HepG2 (cell line): Measurements from ENCODE around the gene ZBTB7B. TPM values are rescaled to one million over a fixed set of nuclear protein-coding genes. Genes with fewer than 3 reads are reported as not detected.

ENCODE experiments used
- ATAC-seq: fragments of 200-7000 bp; cut with Tn5 transposase; 3 replicates; pipeline ENCODE4 v1.9.1; 2020; ENCODE audit warnings: mild to moderate bottlenecking, moderate library complexity
- BruUV-seq: library from RNA; stranded (reverse); fragments of 400-500 nt; replicated peaks from 2 replicates; lab custom pipeline; 2021; lab: Mats Ljungman, UMichigan
- CTCF ChIA-PET: fragments of 300-600 bp; formaldehyde crosslinking; extraction: SDS; loops from one replicate; lab custom pipeline; 2021; ENCODE audit warnings: low total read pairs, inconsistent platforms, low intra/inter-chr PET ratio; lab: Yijun Ruan, JAX
- POLR2A ChIA-PET: fragments of 350-600 bp; sonication (Branson Sonifier 250); formaldehyde crosslinking; loops from one replicate; lab custom pipeline; 2020; ENCODE audit warnings: antibody characterized with exemption, inconsistent platforms; lab: Yijun Ruan, JAX
- DNase-seq: peaks from one replicate; pipeline ENCODE4 v3.0.0-alpha.2; 2015; ENCODE audit warnings: low spot score
- FAIRE-seq: peaks from 3 replicates; lab custom pipeline; 2011; peaks lifted over from hg19 to GRCh38; lab: Jason Lieb, UNC
- H2AFZ ChIP-seq: one replicate; pipeline ENCODE4 v1.6.1; 2011; ENCODE audit warnings: low read length, inconsistent platforms
- H3K27ac ChIP-seq: fragments of 300-600 bp; 3 replicates; pipeline ENCODE4 v1.8.0; 2011; ENCODE audit warnings: mixed run types, mild to moderate bottlenecking, mixed read lengths, low read length, inconsistent platforms; ENCODE audit not compliant: insufficient read depth; ENCODE audit errors: extremely low read length
- H3K27me3 ChIP-seq, 2 experiments: fragments of 200-600 bp in 1 of 2; 2 replicates in 1 of 2; 3 replicates in 1 of 2; pipeline versions ENCODE4 v1.6.0 to v1.8.0; 2011; ENCODE audit warnings: low read length in 2 of 2, mild to moderate bottlenecking in 2 of 2, moderate library complexity in 2 of 2, inconsistent platforms in 1 of 2; ENCODE audit not compliant: insufficient read depth in 2 of 2, control insufficient read depth in 1 of 2
- H3K36me3 ChIP-seq, 2 experiments: fragments of 200-600 bp in 1 of 2; replicated peaks in 1 of 2; 2 replicates in 1 of 2; 3 replicates in 1 of 2; pipeline versions ENCODE4 v1.5.1 to v1.8.0; 2011; ENCODE audit warnings: low read length in 2 of 2, inconsistent platforms in 1 of 2; ENCODE audit not compliant: insufficient read depth in 2 of 2, control insufficient read depth in 1 of 2
- H3K4me1 ChIP-seq: 2 replicates; pipeline ENCODE4 v1.5.1; 2012; ENCODE audit warnings: low read length, inconsistent platforms; ENCODE audit not compliant: insufficient read depth
- H3K4me2 ChIP-seq: 2 replicates; pipeline ENCODE4 v1.6.0; 2011; ENCODE audit warnings: low read depth, low read length, inconsistent platforms
- H3K4me3 ChIP-seq, 3 experiments: fragments of 200-600 bp in 1 of 3; sonication (generic), shearing (Covaris generic) in 1 of 3; replicated peaks in 1 of 3; 2 replicates each; pipeline ENCODE4 v1.5.1; 2011 to 2016; ENCODE audit warnings: low read length in 3 of 3, inconsistent platforms in 2 of 3, low read depth in 2 of 3, mild to moderate bottlenecking in 2 of 3, control low read depth in 1 of 3, mixed read lengths in 1 of 3; ENCODE audit not compliant: insufficient read depth in 1 of 3
- H3K79me2 ChIP-seq: one replicate; pipeline ENCODE4 v1.6.1; 2011; ENCODE audit warnings: low read length, inconsistent platforms; ENCODE audit not compliant: insufficient read depth
- H3K9ac ChIP-seq: 2 replicates; pipeline ENCODE4 v1.6.0; 2011; ENCODE audit warnings: mild to moderate bottlenecking, low read depth, low read length, inconsistent platforms; ENCODE audit not compliant: insufficient read depth
- H3K9me3 ChIP-seq: 2 replicates; pipeline ENCODE4 v1.5.1; 2012; ENCODE audit warnings: mild to moderate bottlenecking, low read length
- H4K20me1 ChIP-seq: 2 replicates; pipeline ENCODE4 v1.6.0; 2011; ENCODE audit warnings: inconsistent platforms, mild to moderate bottlenecking, low read length, moderate library complexity; ENCODE audit not compliant: insufficient read depth
- ELF1 ChIP-seq: sonication (generic); formaldehyde crosslinking; IDR thresholded peaks from 2 replicates; pipeline ENCODE4 v1.4.0; 2020; ENCODE audit warnings: missing genetic modification reagents
- GATAD2A ChIP-seq: IDR thresholded peaks from 2 replicates; pipeline ENCODE4 v1.6.1; 2016
- HDAC1 ChIP-seq: sonication (generic); formaldehyde crosslinking; IDR thresholded peaks from 2 replicates; pipeline ENCODE4 v1.5.1; 2020; ENCODE audit warnings: mild to moderate bottlenecking, missing genetic modification reagents
- SOX6 ChIP-seq, 2 experiments: fragments of 450-650 bp in 1 of 2; sonication (generic) in 1 of 2; formaldehyde crosslinking in 1 of 2; IDR thresholded peaks; 2 replicates each; pipeline versions ENCODE4 v1.4.0 to v1.6.1; 2017 to 2020; ENCODE audit warnings: antibody characterized with exemption in 1 of 2, mild to moderate bottlenecking in 1 of 2, missing genetic modification reagents in 1 of 2
- TCF12 ChIP-seq, 2 experiments: fragments of 450-650 bp in 1 of 2; sonication (generic) in 1 of 2; formaldehyde crosslinking in 1 of 2; IDR thresholded peaks; 2 replicates each; pipeline versions ENCODE4 v1.6.1 to v1.8.0; 2017 to 2022; ENCODE audit warnings: antibody characterized with exemption in 1 of 2, mild to moderate bottlenecking in 1 of 2, missing genetic modification reagents in 1 of 2, moderate library complexity in 1 of 2
- ZEB1 ChIP-seq: IDR thresholded peaks from 2 replicates; pipeline ENCODE4 v1.6.1; 2012; ENCODE audit warnings: mild to moderate bottlenecking, low read depth, inconsistent platforms; ENCODE audit not compliant: insufficient replicate concordance
- ZFP91 ChIP-seq: sonication (generic); formaldehyde crosslinking; IDR thresholded peaks from 2 replicates; pipeline ENCODE4 v1.9.0; 2022; ENCODE audit warnings: missing genetic modification reagents, mild to moderate bottlenecking, borderline replicate concordance
- ZNF331 ChIP-seq: sonication (generic); formaldehyde crosslinking; IDR thresholded peaks from 2 replicates; pipeline ENCODE4 v1.4.0; 2020; ENCODE audit warnings: missing genetic modification reagents
- ZNF451 ChIP-seq: sonication (generic); formaldehyde crosslinking; IDR thresholded peaks from 2 replicates; pipeline ENCODE4 v1.5.0; 2020; ENCODE audit warnings: mild to moderate bottlenecking, missing genetic modification reagents
- whole genome bisulfite sequencing: methylation state at CpG from one replicate; pipeline ENCODE4 v1.1.6; 2017; ENCODE audit warnings: low lambda C conversion rate; 5-methylcytosine and 5-hydroxymethylcytosine counted together
- in situ Hi-C: cut with HindIII; loops from 2 replicates; pipeline ENCODE4 v1.10.0; 2017; ENCODE audit warnings: low pct_unique_long_range_greater_than_20kb; ENCODE audit not compliant: extremely low pct_ligation_motif_present
- intact Hi-C: fragments of 100-400 bp; cut with micrococcal nuclease; formaldehyde crosslinking; loops from one replicate; pipeline ENCODE4 v1.10.0; 2022; ENCODE audit not compliant: unreplicated experiment
- polyA plus RNA-seq, 8 experiments: library from polyadenylated mRNA; depleted of rRNA in 3 of 8; stranded (reverse) in 7 of 8; unstranded in 1 of 8; fragments of >200 nt; fragmentation: Illumina TruSeq in 4 of 8; extraction: Trizol in 4 of 8; gene quantifications; 2 replicates each; pipeline versions ENCODE4 v1.2.1 to v1.2.3, GENCODE V29; 2011 to 2016; ENCODE audit warnings: low read depth in 4 of 8, missing spikeins in 1 of 8, mixed read lengths in 1 of 8; ENCODE audit not compliant: insufficient read depth in 1 of 8
- total RNA-seq, 5 experiments: library from RNA; depleted of rRNA; stranded (reverse); fragments of >200 nt; fragmentation: Illumina TruSeq; extraction: Trizol; gene quantifications; 2 replicates each; pipeline ENCODE4 v1.2.3, GENCODE V29; 2016; ENCODE audit warnings: low read depth in 1 of 5
- TF ChIP-seq, protein P1 (sequence below): sonication (generic); formaldehyde crosslinking; conservative IDR thresholded peaks from 2 replicates; pipeline ENCODE4 v1.4.0; 2020; ENCODE audit warnings: mild to moderate bottlenecking, missing genetic modification reagents, moderate library complexity

The ZBTB7B gene
- total and polyA plus RNA-seq, 2 of the 13 experiments (the other 11 are each of a cell fraction or from before 2014, with no cell fraction given) = 15.5 to 17.5 TPM

DNA sequence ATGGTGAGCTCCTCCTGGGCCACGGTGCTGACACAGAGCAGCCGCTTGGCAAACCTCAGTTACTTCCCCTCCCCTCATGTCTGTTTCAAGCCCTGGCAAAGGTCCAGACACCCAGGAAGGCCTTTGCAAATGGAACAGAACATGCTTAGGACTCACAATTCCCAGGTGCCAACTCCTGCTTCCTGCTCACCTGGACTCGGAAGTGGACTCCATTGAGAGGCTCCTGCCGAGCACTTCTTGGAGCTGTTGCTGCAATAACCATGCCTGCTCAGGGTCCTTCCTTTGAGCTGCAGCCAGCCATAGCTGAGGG lies 20.3 kb downstream of the ZBTB7B start:
- peaks cover 64% of the 10 kb centered on the region for H3K4me1 ChIP-seq

More for the DNA sequence above, 20.3 kb downstream of the ZBTB7B start:
- H3K9me3 ChIP-seq = no peaks in the 10 kb centered on the region
- ATAC-seq (peak; percentile 58), FAIRE-seq (peak; percentile 71), DNase-seq (no peak)
- in situ Hi-C loops = no loop called here
- intact Hi-C loops = no loop called here
- H4K20me1 ChIP-seq = no peaks in the 10 kb centered on the region
- peak; percentile 84 for TF ChIP-seq ZEB1
- peak; percentile 42; the same call in 1 of the 2 replicates for TF ChIP-seq ELF1 (CRISPR knock-in tag)
- TF ChIP-seq GATAD2A (CRISPR knock-in tag) = peak; percentile 32; the same call in 1 of the 2 replicates
- TF ChIP-seq, protein P1, sequence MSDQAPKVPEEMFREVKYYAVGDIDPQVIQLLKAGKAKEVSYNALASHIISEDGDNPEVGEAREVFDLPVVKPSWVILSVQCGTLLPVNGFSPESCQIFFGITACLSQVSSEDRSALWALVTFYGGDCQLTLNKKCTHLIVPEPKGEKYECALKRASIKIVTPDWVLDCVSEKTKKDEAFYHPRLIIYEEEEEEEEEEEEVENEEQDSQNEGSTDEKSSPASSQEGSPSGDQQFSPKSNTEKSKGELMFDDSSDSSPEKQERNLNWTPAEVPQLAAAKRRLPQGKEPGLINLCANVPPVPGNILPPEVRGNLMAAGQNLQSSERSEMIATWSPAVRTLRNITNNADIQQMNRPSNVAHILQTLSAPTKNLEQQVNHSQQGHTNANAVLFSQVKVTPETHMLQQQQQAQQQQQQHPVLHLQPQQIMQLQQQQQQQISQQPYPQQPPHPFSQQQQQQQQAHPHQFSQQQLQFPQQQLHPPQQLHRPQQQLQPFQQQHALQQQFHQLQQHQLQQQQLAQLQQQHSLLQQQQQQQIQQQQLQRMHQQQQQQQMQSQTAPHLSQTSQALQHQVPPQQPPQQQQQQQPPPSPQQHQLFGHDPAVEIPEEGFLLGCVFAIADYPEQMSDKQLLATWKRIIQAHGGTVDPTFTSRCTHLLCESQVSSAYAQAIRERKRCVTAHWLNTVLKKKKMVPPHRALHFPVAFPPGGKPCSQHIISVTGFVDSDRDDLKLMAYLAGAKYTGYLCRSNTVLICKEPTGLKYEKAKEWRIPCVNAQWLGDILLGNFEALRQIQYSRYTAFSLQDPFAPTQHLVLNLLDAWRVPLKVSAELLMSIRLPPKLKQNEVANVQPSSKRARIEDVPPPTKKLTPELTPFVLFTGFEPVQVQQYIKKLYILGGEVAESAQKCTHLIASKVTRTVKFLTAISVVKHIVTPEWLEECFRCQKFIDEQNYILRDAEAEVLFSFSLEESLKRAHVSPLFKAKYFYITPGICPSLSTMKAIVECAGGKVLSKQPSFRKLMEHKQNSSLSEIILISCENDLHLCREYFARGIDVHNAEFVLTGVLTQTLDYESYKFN = 0 out of 2 replicates have a peak, but pooled peaks have one; percentile 27
- TF ChIP-seq HDAC1 (CRISPR knock-in tag) = 0 out of 2 replicates have a peak, but pooled peaks have one; percentile 21
- TF ChIP-seq ZFP91 = peak; percentile 23; the same call in 1 of the 2 replicates
- no peak for TF ChIP-seq TCF12 (IDR thresholded peaks at IDR 0.05)
- TF ChIP-seq TCF12 (CRISPR knock-in tag; IDR thresholded peaks at IDR 0.05) = no peak
- no peak for TF ChIP-seq SOX6 (IDR thresholded peaks at IDR 0.05)
- peak; percentile 30 for TF ChIP-seq SOX6 (CRISPR knock-in tag; IDR thresholded peaks at IDR 0.05)
- no peak for TF ChIP-seq ZNF451 (CRISPR knock-in tag)
- TF ChIP-seq ZNF331 (CRISPR knock-in tag) = 0 out of 2 replicates have a peak, but pooled peaks have one; percentile 25
- no peak overlapping the region for H3K27ac ChIP-seq
- no peak overlapping the region for H2AFZ ChIP-seq
- CTCF ChIA-PET = no interaction called here
- POLR2A ChIA-PET = interaction anchor here (1.0 to 2.5 kb wide), 6 partner anchors 16 to 52 kb away, joined by 3 to 11 read pairs (median 4); partner anchors contain the start of gene SHC1
- no peaks in the 10 kb centered on the region for H3K79me2 ChIP-seq
- 0% methylated on average over 4 of the region's 4 CpGs for WGBS
- H3K4me3 ChIP-seq = peak overlapping the region in 1 of 3 experiments; percentile 30; a peak in 1 of 6 replicates
- H3K36me3 ChIP-seq = no peaks in the 10 kb centered on the region
- no TSS peak for BruUV-seq
- peak overlapping the region; percentile 65 for H3K4me2 ChIP-seq
- H3K9ac ChIP-seq = no peak overlapping the region; the same call in 1 of the 2 replicates
- no peaks in the 10 kb centered on the region for H3K27me3 ChIP-seq
